ENCODE data around the gene TBC1D16. TPM values are rescaled to one million over a fixed set of nuclear protein-coding genes. Genes with fewer than 3 reads are reported as not detected.

Gene TBC1D16
- total RNA-seq, 1 donor from 2014 or later = 29.1 TPM

DNA sequence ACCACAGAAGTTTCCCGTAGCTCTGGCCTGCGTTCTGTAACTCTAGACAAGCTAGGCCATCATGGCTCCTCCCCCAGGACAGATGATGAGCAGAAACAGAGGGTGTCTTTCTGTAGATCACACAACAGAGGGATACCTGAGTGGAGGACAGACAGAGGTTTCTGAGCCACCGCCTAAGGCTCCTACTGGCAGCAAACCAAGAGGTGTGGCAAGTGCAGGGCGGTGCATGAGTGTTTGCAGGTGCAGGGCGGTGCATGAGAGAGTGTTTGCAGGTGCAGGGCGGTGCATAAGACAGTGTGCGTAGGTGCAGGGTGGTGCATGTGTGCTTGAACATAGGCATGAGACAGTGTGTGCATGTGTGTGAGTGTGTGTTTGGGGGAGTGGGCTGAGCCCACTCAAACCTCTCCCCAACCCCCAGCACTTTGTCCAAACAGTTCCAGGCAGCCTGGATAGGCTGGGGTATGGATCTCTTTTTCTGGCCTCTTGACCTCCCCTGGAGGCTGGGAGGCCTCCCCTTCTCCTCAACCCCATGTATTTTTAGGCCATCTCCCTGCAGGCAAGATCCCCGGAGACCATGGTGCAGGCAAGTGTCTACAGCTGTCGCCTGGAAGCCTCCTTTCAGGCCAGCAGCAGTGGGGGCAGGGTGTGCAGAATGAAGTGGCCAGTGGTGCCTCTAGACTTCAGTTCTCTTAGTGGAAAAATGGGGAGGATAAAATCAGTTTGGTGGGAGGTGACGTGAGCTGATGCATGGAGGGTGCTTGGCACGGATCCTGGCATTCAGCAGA lies 143.0 kb downstream of the TBC1D16 start:
- no peak for DNase-seq (ENCODE audit: low read depth in 2 of 2)

DNA sequence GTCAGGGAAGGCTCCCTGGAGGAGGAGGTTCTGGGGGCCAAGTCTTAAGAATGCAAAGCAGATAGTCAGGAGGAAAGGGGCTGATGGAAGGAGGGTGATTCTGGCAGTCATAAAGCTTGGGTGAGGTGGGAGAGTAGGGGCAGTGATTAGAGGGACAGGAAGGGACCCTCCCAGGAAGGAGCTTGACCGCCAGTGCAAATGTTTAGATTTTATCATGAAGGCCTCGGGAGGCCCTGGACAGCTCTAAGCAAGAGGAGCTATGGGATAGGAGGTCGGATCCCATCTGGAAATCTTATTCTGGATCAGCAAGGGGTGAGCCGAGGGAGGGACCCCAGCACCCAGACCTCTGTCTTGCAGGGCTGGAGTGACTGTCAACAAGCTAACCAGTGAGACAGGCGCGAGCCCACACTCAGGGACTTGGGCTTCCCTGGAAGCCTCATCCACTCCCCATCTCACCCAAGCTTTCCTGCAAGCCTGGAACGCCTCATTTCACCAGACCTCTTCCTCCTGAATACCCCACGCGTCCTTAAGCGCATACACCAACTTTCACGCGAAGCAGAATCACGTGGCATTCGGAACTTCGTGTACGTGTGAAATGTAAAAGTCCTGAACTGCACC lies 144.4 kb downstream of the TBC1D16 start:
- no peak for DNase-seq (ENCODE audit: low read depth in 2 of 2)

DNA sequence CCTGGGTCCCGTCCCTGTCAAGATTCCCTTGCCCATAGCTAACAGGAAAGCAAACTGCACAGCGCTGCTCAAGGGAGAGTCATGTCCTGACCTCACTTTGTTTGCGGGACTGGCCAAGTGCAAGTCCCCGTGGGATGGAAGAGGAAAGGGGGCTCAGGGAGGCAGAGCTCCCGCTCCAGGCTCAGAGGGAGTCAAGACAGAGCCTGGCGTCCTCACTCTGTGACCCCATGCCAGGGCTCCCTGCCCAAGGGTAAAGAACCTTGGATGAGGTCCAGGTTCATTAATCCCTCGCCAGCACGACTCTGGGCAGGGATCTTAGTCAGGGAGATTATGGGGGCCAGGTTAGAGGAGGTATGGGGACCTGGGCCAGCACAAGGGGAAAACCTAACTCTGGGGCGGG lies 145.0 kb downstream of the TBC1D16 start:
- no peak for DNase-seq (ENCODE audit: low read depth in 2 of 2)

DNA sequence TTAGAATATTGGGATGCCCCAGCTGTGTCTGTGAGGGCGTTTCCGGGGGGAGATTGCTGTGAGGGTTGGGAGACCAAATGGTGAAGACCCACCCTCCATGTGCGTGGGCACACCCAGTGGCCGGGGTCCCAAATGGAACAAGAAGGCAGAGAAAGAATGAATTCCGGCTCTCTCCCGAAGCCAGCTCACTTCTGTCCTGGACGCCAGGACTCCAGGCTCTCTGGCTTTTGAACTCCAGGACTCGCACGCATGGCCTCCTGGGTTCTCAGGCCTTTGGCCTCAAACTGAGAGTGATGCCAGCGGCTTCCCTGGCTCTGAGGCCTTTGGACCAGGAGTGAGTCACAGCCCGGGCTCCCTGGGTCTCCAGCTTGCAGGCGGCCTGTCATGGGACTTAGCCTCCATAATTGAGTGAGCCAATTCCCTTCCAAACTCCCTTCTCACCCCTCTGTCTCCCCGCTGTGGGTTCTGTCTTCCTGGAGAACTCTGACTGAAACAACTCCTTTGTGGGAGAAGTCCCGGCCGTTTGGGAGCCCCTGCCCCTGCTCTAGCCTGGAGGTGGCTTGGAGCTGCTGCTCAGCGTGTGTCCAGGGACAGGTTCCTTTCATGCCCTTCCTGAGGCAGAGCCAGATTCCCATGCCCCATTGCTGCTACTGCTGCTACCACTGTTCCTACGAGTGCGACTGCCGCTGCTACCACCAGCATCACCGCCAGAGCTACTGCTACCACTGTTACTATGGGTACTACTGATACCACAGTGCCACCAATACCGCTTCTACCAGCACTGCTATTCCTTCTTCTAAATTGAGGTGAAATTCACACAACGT lies 146.6 kb downstream of the TBC1D16 start:
- no peak for DNase-seq (ENCODE audit: low read depth in 2 of 2)

DNA sequence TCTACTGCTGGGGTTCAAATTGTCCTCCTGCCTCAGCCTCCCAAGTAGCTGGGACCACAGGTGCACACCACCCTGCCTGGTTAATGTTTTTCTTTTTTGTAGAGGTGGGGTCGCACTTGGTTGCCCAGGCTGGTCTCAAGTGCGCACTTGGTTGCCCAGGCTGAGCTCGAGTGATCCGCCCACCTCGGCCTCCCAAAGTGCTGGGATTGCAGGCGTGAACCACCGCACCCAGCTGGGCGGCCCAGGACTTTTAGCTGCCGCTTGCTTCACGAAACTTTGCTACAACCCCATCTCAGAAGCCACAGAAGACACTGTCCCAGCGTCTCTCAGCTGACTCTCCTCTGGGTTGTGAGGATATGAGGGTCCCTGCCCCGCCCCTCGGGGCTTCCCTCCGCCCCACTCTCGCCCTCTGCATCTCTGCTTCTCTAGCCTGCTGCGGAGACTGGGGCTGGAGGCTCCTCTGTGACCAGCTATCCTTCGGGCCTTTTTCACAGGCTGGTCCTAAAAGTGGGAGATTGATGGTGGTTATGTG lies 147.6 kb downstream of the TBC1D16 start:
- DNase-seq (ENCODE audit: low read depth in 2 of 2) = no peak

DNA sequence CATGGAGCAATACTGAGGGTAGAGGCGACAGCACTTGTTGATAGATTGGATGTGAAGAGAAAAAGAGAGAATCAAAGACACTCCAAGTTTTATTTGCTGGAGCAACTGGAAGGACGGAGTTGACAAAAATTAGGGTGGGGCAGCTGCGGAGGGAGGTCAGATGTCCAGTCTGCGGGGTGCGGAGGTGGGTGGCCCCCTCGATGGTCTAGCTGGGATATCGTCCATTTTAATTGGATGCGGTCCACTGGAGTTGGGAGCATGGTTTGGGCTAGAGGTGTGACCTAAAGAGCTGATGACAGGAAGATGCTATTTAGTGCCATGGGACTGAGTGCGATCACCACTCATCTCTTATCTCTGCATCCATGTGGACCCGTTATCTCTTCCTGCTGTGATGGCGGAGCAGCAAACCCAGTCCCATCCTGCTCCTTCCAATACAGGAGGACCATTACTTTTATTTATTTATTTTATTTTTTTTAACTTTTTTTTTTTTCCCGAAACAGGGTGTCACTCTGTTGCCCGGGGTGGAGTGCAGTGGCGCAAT lies 148.2 kb downstream of the TBC1D16 start:
- DNase-seq (ENCODE audit: low read depth in 2 of 2) = no peak

DNA sequence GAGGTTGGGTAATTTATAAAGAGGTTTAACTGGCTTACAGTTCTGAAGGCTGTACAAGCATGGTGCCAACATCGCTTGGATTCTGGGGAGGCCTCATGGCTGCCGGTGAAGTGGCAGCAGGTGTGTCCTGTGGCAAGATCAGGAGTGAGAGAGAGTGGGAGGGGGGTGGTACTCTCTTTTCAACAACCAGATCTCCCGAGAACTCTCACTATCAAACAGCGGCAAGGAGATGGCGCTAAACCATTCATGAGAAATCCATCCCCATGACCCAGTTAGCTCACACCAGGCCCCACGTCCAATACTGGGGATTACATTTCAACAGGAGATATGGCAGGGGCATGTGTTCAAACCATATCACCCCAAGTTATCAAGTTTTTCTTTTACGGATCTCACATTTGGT lies 152.5 kb downstream of the TBC1D16 start:
- DNase-seq (ENCODE audit: low read depth in 2 of 2) = no peak

Other genes starting within 250 kb of the TBC1D16 start
- gene CBX8, start 238.8 kb downstream of the TBC1D16 start, total RNA-seq = 1.4 and 1.9 TPM in 2 replicates
- 9.0 and 14.7 TPM in 2 replicates for gene CBX4, start 196.4 kb downstream of the TBC1D16 start, total RNA-seq
- gene CCDC40, start 770 bp upstream of the TBC1D16 start, total RNA-seq = 0.90 and 2.1 TPM in 2 replicates
- 5.9 and 30.7 TPM in 2 replicates for gene GAA, start 65.7 kb upstream of the TBC1D16 start, total RNA-seq
- 88.3 and 110 TPM in 2 replicates for gene EIF4A3, start 111.3 kb upstream of the TBC1D16 start, total RNA-seq
- 0.39 and 0.63 TPM in 2 replicates for gene CARD14, start 134.2 kb upstream of the TBC1D16 start, total RNA-seq
- gene SGSH, start 184.5 kb upstream of the TBC1D16 start, total RNA-seq = 7.7 and 16.8 TPM in 2 replicates
- 5.5 and 9.5 TPM in 2 replicates for gene SLC26A11, start 184.6 kb upstream of the TBC1D16 start, total RNA-seq
- gene RNF213, start 225.0 kb upstream of the TBC1D16 start, total RNA-seq = 63.0 and 81.2 TPM in 2 replicates

Data from dermis microvascular lymphatic vessel endothelial cell (primary cell).